LHCN-M2 (cell line): ENCODE measurements around the gene IMPA2. TPM values are rescaled to one million over a fixed set of nuclear protein-coding genes. Genes with fewer than 3 reads are reported as not detected.
"Not testable (repeated sequence)": the region's sequence is repeated elsewhere in the genome, so short reads cannot be mapped to it uniquely, and the experiment has no call there.

ENCODE experiments used
- DNase-seq: peaks from one replicate; pipeline ENCODE4 v3.0.0-alpha.2; 2012; ENCODE audit warnings: low read depth
- total RNA-seq: library from RNA; depleted of rRNA; stranded (reverse); fragments of >200 nt; gene quantifications from 2 replicates; pipeline ENCODE4 v1.2.3, GENCODE V29; 2014

Gene IMPA2
- total RNA-seq, 1 experiment from 2014 or later, result 16.8 TPM

GRCh38 chr18:11962597-11962996 lies 18.7 kb upstream of the IMPA2 start:
- DNase-seq, result no peak

- DNase-seq, result no peak
Observed at GRCh38 chr18:11963991-11964484, 17.3 kb upstream of the IMPA2 start.

- no peak for DNase-seq
Observed at GRCh38 chr18:11969904-11970835, 11.1 kb upstream of the IMPA2 start.

GRCh38 chr18:11970836-11971226 lies 10.5 kb upstream of the IMPA2 start:
- DNase-seq, result not testable (repeated sequence)

- no peak for DNase-seq
Observed at GRCh38 chr18:11972371-11973174, 8.7 kb upstream of the IMPA2 start.

GRCh38 chr18:11974741-11975325 lies 6.5 kb upstream of the IMPA2 start:
- DNase-seq, result no peak

- DNase-seq, result no peak
Observed at GRCh38 chr18:11975723-11976122, 5.6 kb upstream of the IMPA2 start.

GRCh38 chr18:11976315-11977152 lies 4.8 kb upstream of the IMPA2 start:
- peak; percentile 66 for DNase-seq

- no peak for DNase-seq
Observed at GRCh38 chr18:11977153-11977466, 4.2 kb upstream of the IMPA2 start.

- no peak for DNase-seq
Observed at GRCh38 chr18:11978956-11979355, 2.4 kb upstream of the IMPA2 start.

- DNase-seq, result no peak
Observed at GRCh38 chr18:11980163-11980493, 1.2 kb upstream of the IMPA2 start.

- DNase-seq, result peak; percentile 97
Observed at GRCh38 chr18:11980494-11981191, 664 bp upstream of the IMPA2 start.

- DNase-seq, result peak; percentile 29
Observed at GRCh38 chr18:11981543-11982366, 448 bp downstream of the IMPA2 start.

GRCh38 chr18:11982981-11983380 lies 1.7 kb downstream of the IMPA2 start:
- no peak for DNase-seq

GRCh38 chr18:11983592-11983991 lies 2.3 kb downstream of the IMPA2 start:
- DNase-seq, result no peak

- no peak for DNase-seq
Observed at GRCh38 chr18:11984091-11984490, 2.8 kb downstream of the IMPA2 start.

- no peak for DNase-seq
Observed at GRCh38 chr18:11985586-11985985, 4.3 kb downstream of the IMPA2 start.

- DNase-seq, result no peak
Observed at GRCh38 chr18:11986061-11986460, 4.8 kb downstream of the IMPA2 start.

- no peak for DNase-seq
Observed at GRCh38 chr18:11987527-11987926, 6.2 kb downstream of the IMPA2 start.

- no peak for DNase-seq
Observed at GRCh38 chr18:11989174-11989573, 7.9 kb downstream of the IMPA2 start.
